Measurements from ENCODE around the gene TDP1. TPM values are rescaled to one million over a fixed set of nuclear protein-coding genes. Genes with fewer than 3 reads are reported as not detected.

The TDP1 gene
- total and polyA plus RNA-seq, 2 of the 4 experiments (the other 2 are of a cell fraction), result 23.3 to 53.1 TPM

GRCh38 chr14:90034156-90034555, 78.4 kb downstream of the TDP1 start:
- Histone ChIP-seq H4K91ac (ENCODE audit: insufficient read depth, low read depth, low read length) (no peak overlapping the region), H3K4me2 (ENCODE audit: low read depth, low read length) (no peak overlapping the region), H2AK5ac (ENCODE audit: low read depth, low read length) (no peak overlapping the region), H2AFZ (replicated peaks; ENCODE audit: low read length, poor library complexity) (no peak overlapping the region), H3K4ac (ENCODE audit: low read depth, low read length) (no peak overlapping the region), H3K9me1 (ENCODE audit: insufficient read depth, low read length) (no peaks in the 10 kb centered on the region), H3K79me1 (ENCODE audit: low read depth in 1 of 2, low read length in 2 of 2) (no peaks in the 10 kb centered on the region), H3K18ac (ENCODE audit: low read depth, low read length) (no peak overlapping the region), H4K8ac (ENCODE audit: low read depth in 2 of 2, low read length in 2 of 2) (no peak overlapping the region), H2BK120ac (ENCODE audit: low read depth, low read length) (no peak overlapping the region), H2BK20ac (ENCODE audit: low read depth, low read length) (no peak overlapping the region), H2AK9ac (replicated peaks; ENCODE audit: low read depth, low read length, poor library complexity) (no peak overlapping the region), H3K56ac (ENCODE audit: extremely low read depth, insufficient read depth, low read length) (no peak overlapping the region), H3K4me1 (ENCODE audit: control insufficient read depth, insufficient read depth, low read length) (no peaks in the 10 kb centered on the region), H3K9ac (ENCODE audit: low read depth, low read length) (no peak overlapping the region), H2BK15ac (ENCODE audit: low read depth, low read length) (no peak overlapping the region), H2BK5ac (ENCODE audit: low read depth, low read length, poor library complexity, severe bottlenecking) (no peak overlapping the region), H3K14ac (replicated peaks; ENCODE audit: low read depth, low read length) (no peak overlapping the region), H3K4me3 (ENCODE audit: insufficient read depth, low read depth, low read length) (no peak overlapping the region), H4K20me1 (ENCODE audit: insufficient read depth, low read length) (no peaks in the 10 kb centered on the region), H3K27me3 (ENCODE audit: control insufficient read depth, insufficient read depth, low read length) (no peaks in the 10 kb centered on the region), H3K9me3 (ENCODE audit: control insufficient read depth, insufficient read depth, low read length) (no peaks in the 10 kb centered on the region), H3K36me3 (ENCODE audit: control insufficient read depth, insufficient read depth, low read length) (peaks cover 21% of the 10 kb centered on the region), H3K23ac (ENCODE audit: low read depth, low read length) (no peak overlapping the region), H4K5ac (ENCODE audit: low read depth, low read length) (no peak overlapping the region), H3K27ac (ENCODE audit: insufficient read depth, low read length) (no peak overlapping the region)
- intact Hi-C loops (cut with micrococcal nuclease), result no loop called here
- POLR2A ChIA-PET (ENCODE audit: unreplicated experiment), result no interaction called here
- no TSS peak for BruUV-seq (replicated peaks)
- CTCF ChIA-PET, result no interaction called here
- ATAC-seq (ENCODE audit: low read depth), result no peak
- in situ Hi-C loops (cut with MboI; ENCODE audit: low sequenced_read_pairs), result no loop called here
- DNase-seq, result no peak
- TF ChIP-seq CTCF (conservative IDR thresholded peaks at IDR 0.05; ENCODE audit: low read depth, low read length), result no peak
- dilution Hi-C loops (cut with HindIII; ENCODE audit: low sequenced_read_pairs, unreplicated experiment), result no loop called here
- no CpG with 5 or more reads among the region's 2 CpGs for WGBS, 2 experiments (ENCODE audit: extremely low coverage in 2 of 2, insufficient read length in 1 of 2)
